Heart right ventricle (tissue), 16 donors: Measurements from ENCODE around the gene MICAL3. TPM values are rescaled to one million over a fixed set of nuclear protein-coding genes. Genes with fewer than 3 reads are reported as not detected.

ENCODE experiments used
- ATAC-seq, 8 donors: fragments of 200-7000 bp; cut with Tn5 transposase; one replicate each; pipeline ENCODE4 v1.9.1; 2020; ENCODE audit warnings: mild to moderate bottlenecking in 8 of 8, moderate library complexity in 8 of 8, moderate number of reproducible peaks in 1 of 8
- DNase-seq, 2 donors: peaks; one replicate each; pipeline ENCODE4 v3.0.0-alpha.2; 2020
- H3K27ac ChIP-seq, 10 donors: fragments of 200-600 bp; sonication (generic) in 2 of 10; one replicate each; pipeline versions ENCODE4 v1.5.0 to v1.8.0; 2020 to 2022; ENCODE audit warnings: mild to moderate bottlenecking in 3 of 10
- H3K27me3 ChIP-seq, 7 donors: fragments of 200-600 bp; one replicate each; pipeline ENCODE4 v1.8.0; 2021 to 2022; ENCODE audit warnings: mild to moderate bottlenecking in 2 of 7
- H3K36me3 ChIP-seq, 9 donors: fragments of 200-600 bp; sonication (generic) in 1 of 9; one replicate each; pipeline versions ENCODE4 v1.5.0 to v1.8.0; 2020 to 2022; ENCODE audit warnings: mild to moderate bottlenecking in 2 of 9
- H3K4me1 ChIP-seq, 9 donors: fragments of 200-600 bp; sonication (generic) in 1 of 9; one replicate each; pipeline versions ENCODE4 v1.5.0 to v1.8.0; 2020 to 2022; ENCODE audit warnings: mild to moderate bottlenecking in 4 of 9
- H3K4me3 ChIP-seq, 10 donors: fragments of 200-600 bp; sonication (generic) in 2 of 10; one replicate each; pipeline versions ENCODE4 v1.5.0 to v1.8.0; 2020 to 2022; ENCODE audit warnings: mild to moderate bottlenecking in 7 of 10, moderate library complexity in 2 of 10
- H3K9me3 ChIP-seq, 11 donors: fragments of 200-600 bp in 10 of 11; sonication (generic) in 2 of 11; one replicate each; pipeline versions ENCODE4 v1.5.0 to v1.8.0; 2013 to 2022; ENCODE audit warnings: mild to moderate bottlenecking in 2 of 11, control low read depth in 1 of 11, moderate library complexity in 1 of 11
- whole genome bisulfite sequencing, 2 donors: extraction: QIAGEN DNeasy Blood & Tissue Kit; methylation state at CpG; one replicate each; pipeline ENCODE4 v1.1.7; 2013; ENCODE audit warnings: inconsistent platforms in 1 of 2; 5-methylcytosine and 5-hydroxymethylcytosine counted together
- intact Hi-C, 10 donors: fragments of 100-400 bp; cut with DNase I; formaldehyde crosslinking; loops; one replicate each; pipeline versions ENCODE4 v1.11.1 to v1.14.2; 2022
- polyA plus RNA-seq, 2 donors: library from polyadenylated mRNA; stranded (reverse); fragments of 200-250 nt; gene quantifications; one replicate each; pipeline ENCODE4 v1.2.3, GENCODE V29; 2013
- total RNA-seq, 10 donors: library from RNA; stranded (reverse); fragmentation: NEBNext Ultra II Directional in 3 of 10; extraction: Animal tissue kit (Norgen Biotek cat#: 25700) in 3 of 10; gene quantifications; one replicate each; pipeline versions ENCODE4 v1.2.1 to v1.2.4, GENCODE V29; 2021 to 2023
- TF ChIP-seq, protein P1 (sequence below), 9 donors: fragments of 200-600 bp; sonication (generic) in 2 of 9; IDR thresholded peaks; one replicate each; pipeline versions ENCODE4 v1.5.0 to v1.8.0; 2021 to 2022; ENCODE audit warnings: antibody characterized with exemption in 9 of 9, mild to moderate bottlenecking in 5 of 9, moderate library complexity in 1 of 9
- donor health status: Arrhythmogenic right ventricular cardiomyopathy.
- donor health status: ischemic (EF 13 %, LVEDD 7.1; RV severe dilation, severe dysfunction).
- donor health status: healthy with polysubstance abuse.
- donor health status: DM: no; HTN: yes; CAD: no.
- donor health status: DM: no; HTN: no; CAD: no.
- donor health status: ischemic (EF 25% LVEDD 6.9; RV normal size, moderate dysfunction).
- donor health status: ischemic (EF 25% LVEDD 5.7; RV mildly dilated, moderate dysfunction).
- donor health status: healthy.
- donor health status: DM: yes; HTN: yes; CAD: no.
- donor health status: Ischemic cardiomyopathy.
- donor health status: ischemic (EF 35%, LVEDD 5.7; RV mildly dilated, moderate dysfunction).
- donor health status: nonischemic (EF 11% LVEDD 7.7; RV severe dilation, severe dysfunction).
- donor health status: DM: yes; HTN: yes; CAD: no.
- donor health status: PGD.
- donor health status: ischemic (EF 29% LVEDD 5.4; RV normal size, mild dysfunction).
- donor health status: nonischemic (EF 23%, LVEDD 6.1; RV moderate dilation, normal function).

MICAL3 gene
- total and polyA plus RNA-seq, 12 donors = 13.2 to 137 (median 109) TPM

DNA sequence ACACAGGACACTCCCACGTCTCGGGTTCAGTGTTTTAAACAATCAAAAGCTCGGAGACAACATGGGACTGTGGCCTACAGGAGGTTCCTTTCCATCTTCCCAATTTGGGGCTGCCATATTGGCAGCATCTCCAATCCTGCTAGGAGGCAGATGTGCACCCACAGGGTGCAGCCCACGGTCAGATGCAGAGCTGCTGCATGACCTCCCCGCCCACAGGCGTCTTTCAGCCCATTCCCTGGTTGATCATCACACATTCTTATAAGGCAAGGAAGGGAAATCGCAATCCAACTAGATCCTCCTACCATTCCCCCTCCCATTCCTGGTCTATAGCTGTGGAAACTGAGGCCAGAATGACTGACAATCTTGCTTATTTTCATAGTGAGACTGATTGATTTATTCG, 121.4 kb downstream of the MICAL3 start:
- intact Hi-C loops = loop anchor here in 2 of 10 donors (10.0 kb wide), 2 partner anchors 62 to 172 kb away; partner anchors contain the start of gene PEX26 (in 2 of the 2)
- Histone ChIP-seq H3K4me1 (peaks cover 11 to 65% (median 34%) of the 10 kb centered on the region in 9 donors), H3K9me3 (no peaks in the 10 kb centered on the region), H3K4me3 (no peak overlapping the region), H3K27ac (peak overlapping the region in 8 of 10 donors; percentile 39 to 72 (median 50)), H3K36me3 (peaks cover 0 to 96% (median 45%) of the 10 kb centered on the region in 9 donors), H3K27me3 (no peaks in the 10 kb centered on the region)
- TF ChIP-seq, protein P1, sequence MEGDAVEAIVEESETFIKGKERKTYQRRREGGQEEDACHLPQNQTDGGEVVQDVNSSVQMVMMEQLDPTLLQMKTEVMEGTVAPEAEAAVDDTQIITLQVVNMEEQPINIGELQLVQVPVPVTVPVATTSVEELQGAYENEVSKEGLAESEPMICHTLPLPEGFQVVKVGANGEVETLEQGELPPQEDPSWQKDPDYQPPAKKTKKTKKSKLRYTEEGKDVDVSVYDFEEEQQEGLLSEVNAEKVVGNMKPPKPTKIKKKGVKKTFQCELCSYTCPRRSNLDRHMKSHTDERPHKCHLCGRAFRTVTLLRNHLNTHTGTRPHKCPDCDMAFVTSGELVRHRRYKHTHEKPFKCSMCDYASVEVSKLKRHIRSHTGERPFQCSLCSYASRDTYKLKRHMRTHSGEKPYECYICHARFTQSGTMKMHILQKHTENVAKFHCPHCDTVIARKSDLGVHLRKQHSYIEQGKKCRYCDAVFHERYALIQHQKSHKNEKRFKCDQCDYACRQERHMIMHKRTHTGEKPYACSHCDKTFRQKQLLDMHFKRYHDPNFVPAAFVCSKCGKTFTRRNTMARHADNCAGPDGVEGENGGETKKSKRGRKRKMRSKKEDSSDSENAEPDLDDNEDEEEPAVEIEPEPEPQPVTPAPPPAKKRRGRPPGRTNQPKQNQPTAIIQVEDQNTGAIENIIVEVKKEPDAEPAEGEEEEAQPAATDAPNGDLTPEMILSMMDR (IDR thresholded peaks at IDR 0.05) = no peak
- 94 to 95% methylated on average over 8 of the region's 8 CpGs for WGBS, 2 donors
- ATAC-seq (no peak), DNase-seq (no peak)

DNA sequence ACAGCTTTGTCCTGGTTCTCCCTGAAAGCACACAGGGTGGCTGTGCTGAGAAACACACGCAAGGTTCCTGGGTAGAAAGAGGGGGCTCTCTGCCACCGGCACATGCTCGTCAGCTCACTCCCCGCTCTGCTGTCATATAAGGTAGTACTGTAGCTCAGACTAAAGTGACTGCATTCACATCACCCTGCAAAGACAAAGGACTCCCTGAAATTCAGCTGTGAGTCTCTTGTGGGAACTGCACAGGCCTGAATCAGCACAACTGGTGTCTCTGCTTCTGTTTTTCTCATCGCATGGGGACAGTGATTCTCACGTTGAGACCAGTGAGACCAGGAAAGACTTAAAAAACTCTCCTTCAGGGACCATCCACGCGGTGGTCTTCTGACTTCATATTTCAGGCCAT, 126.0 kb downstream of the MICAL3 start:
- TF ChIP-seq, protein P1 (IDR thresholded peaks at IDR 0.05) = no peak
- 77 to 80% methylated on average over 8 of the region's 8 CpGs for WGBS, 2 donors
- DNase-seq (no peak), ATAC-seq (no peak)
- H3K9me3 ChIP-seq = no peaks in the 10 kb centered on the region
- peaks cover 3 to 35% (median 7%) of the 10 kb centered on the region in 9 donors for H3K4me1 ChIP-seq
- peaks cover 0 to 95% (median 47%) of the 10 kb centered on the region in 9 donors for H3K36me3 ChIP-seq
- intact Hi-C loops = loop anchor here in 2 of 10 donors (5.0 to 10.0 kb wide), 2 partner anchors 116 to 179 kb away; partner anchors contain the start of gene PEX26 (in 1 of the 2)
- peak overlapping the region in 5 of 10 donors; percentile 28 to 59 (median 40) for H3K27ac ChIP-seq
- no peak overlapping the region for H3K4me3 ChIP-seq
- H3K27me3 ChIP-seq = no peaks in the 10 kb centered on the region

DNA sequence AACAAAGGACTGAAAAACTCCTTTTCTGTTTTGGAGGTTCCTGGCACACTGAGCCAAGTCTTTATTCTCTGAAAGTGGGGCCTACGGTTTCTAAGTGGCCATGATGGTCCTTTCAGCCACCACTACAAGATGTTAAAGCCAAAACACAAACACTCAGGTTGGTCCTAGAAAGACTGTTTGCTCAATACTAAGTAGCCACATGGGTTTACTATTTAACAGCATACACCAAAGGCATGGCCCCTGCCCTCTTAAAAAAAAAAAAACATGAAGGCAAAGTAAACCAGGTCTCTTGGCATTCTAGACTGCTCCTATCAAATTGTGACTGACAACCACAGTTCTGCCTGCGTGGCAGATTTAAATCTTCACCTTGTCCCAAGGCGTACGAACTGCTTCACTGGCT, 126.5 kb downstream of the MICAL3 start:
- DNase-seq (no peak), ATAC-seq (peak in 1 of 8 donors; percentile 2)
- H3K4me1 ChIP-seq = peaks cover 0 to 30% (median 6%) of the 10 kb centered on the region in 9 donors
- H3K36me3 ChIP-seq = peaks cover 0 to 95% (median 47%) of the 10 kb centered on the region in 9 donors
- TF ChIP-seq, protein P1 (IDR thresholded peaks at IDR 0.05) = no peak
- 51 to 76% methylated on average over 4 of the region's 4 CpGs for WGBS, 2 donors
- peak overlapping the region in 5 of 10 donors; percentile 28 to 59 (median 40) for H3K27ac ChIP-seq
- H3K27me3 ChIP-seq = no peaks in the 10 kb centered on the region
- no peaks in the 10 kb centered on the region for H3K9me3 ChIP-seq
- intact Hi-C loops = loop anchor here in 2 of 10 donors (5.0 to 10.0 kb wide), 2 partner anchors 117 to 179 kb away; partner anchors contain the start of gene PEX26 (in 1 of the 2)
- no peak overlapping the region for H3K4me3 ChIP-seq

DNA sequence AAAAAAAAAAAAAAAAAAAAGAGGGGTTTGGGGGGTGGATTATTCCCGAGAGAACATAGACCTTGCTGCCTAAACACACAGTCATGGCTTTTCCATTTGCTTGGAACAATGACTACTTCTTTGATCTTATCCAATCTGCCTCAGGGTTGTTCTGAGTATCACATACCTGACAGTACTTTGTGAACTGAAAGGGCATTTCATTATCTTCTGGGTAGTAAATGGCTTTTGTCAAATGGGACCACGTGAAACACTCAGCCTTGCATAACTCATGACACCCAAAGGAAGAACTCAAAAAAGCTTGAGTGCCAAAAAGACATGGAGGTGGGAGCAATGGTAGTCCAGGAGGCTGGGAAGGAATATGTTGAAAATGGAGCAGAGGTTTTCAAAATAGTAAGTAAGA, 126.9 kb downstream of the MICAL3 start:
- ATAC-seq (peak in 5 of 8 donors; percentile 37 to 62 (median 40)), DNase-seq (no peak)
- Histone ChIP-seq H3K9me3 (no peaks in the 10 kb centered on the region), H3K4me3 (no peak overlapping the region), H3K27me3 (no peaks in the 10 kb centered on the region), H3K36me3 (peaks cover 0 to 95% (median 47%) of the 10 kb centered on the region in 9 donors), H3K27ac (peak overlapping the region in 7 of 10 donors; percentile 28 to 59 (median 46)), H3K4me1 (peaks cover 0 to 30% (median 7%) of the 10 kb centered on the region in 9 donors)
- intact Hi-C loops = loop anchor here in 2 of 10 donors (5.0 to 10.0 kb wide), 2 partner anchors 117 to 180 kb away; partner anchors contain the start of gene PEX26 (in 1 of the 2)
- TF ChIP-seq, protein P1 (IDR thresholded peaks at IDR 0.05) = no peak
- WGBS, 2 donors = 52 to 57% methylated on average over 2 of the region's 2 CpGs
